C4-2B (cell line): ENCODE results near the gene HAPLN3.

Experiments used
- CTCF ChIP-seq: fragments of 450-650 bp; conservative IDR thresholded peaks from 2 replicates; pipeline ENCODE4 v1.5.1; 2017; ENCODE audit warnings: mild to moderate bottlenecking
- ZFX ChIP-seq: fragments of 450-650 bp; IDR thresholded peaks from 2 replicates; pipeline ENCODE4 v1.6.1; 2017

GRCh38 chr15:88898736-88899135 lies 3.4 kb upstream of the HAPLN3 start:
- no peak for TF ChIP-seq CTCF
- no peak for TF ChIP-seq ZFX
